ENCODE measurements around the gene NELL1.

DNA sequence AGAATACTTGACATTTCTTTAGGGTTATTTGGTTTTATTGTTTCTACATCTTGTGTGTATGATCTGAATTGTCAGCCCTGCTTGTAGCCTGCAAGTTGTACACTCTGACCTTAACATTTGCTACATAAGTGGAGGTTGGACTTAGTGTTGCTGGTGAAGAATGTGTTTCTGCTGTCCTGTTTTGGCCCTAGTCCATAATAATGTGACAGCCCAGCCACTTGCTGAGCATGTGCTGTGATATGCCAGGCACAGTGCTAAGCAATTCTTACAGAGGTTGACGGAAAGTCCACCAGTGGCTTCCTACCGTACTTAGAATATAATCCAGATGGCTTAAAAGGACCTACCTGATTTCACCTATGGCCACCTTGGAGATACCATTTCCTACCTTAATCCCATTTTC is 526.6 kb downstream of the NELL1 start:
- no peak for TF ChIP-seq CTCF (conservative IDR thresholded peaks at IDR 0.05 in 1 of 2, IDR thresholded peaks at IDR 0.05 in 1 of 2; ENCODE audit: low read depth in 1 of 2, low read length in 2 of 2)
- no peak for TF ChIP-seq EZH2 (IDR thresholded peaks at IDR 0.05; ENCODE audit: low read length, missing control alignments)
